Neural cell (in vitro differentiated cells): ENCODE results near the gene CCT8L2. TPM values are rescaled to one million over a fixed set of nuclear protein-coding genes. Genes with fewer than 3 reads are reported as not detected.
"Not testable (repeated sequence)": the region's sequence is repeated elsewhere in the genome, so short reads cannot be mapped to it uniquely, and the experiment has no call there.

Experiments used
- H2AFZ ChIP-seq: fragments of 200-600, 300-800 bp; sonication (generic), shearing (Covaris generic); 2 replicates; pipeline ENCODE4 v1.6.0; 2014; ENCODE audit warnings: low read depth, mild to moderate bottlenecking, antibody characterized with exemption, low read length, moderate library complexity
- H3F3A ChIP-seq: fragments of 200-600 bp; shearing (Covaris generic); 2 replicates; pipeline ENCODE4 v1.6.1; 2016; ENCODE audit warnings: mild to moderate bottlenecking, moderate library complexity, mixed read lengths, antibody characterized with exemption, low read length; ENCODE audit not compliant: insufficient read depth, poor library complexity, severe bottlenecking
- H3K27ac ChIP-seq: fragments of 200-600, 300-800 bp; sonication (generic), shearing (Covaris generic); 2 replicates; pipeline ENCODE4 v1.5.1; 2014; ENCODE audit warnings: mild to moderate bottlenecking, low read length, moderate library complexity
- H3K27me3 ChIP-seq: fragments of 300-800, 200-600 bp; sonication (generic), shearing (Covaris generic); 2 replicates; pipeline ENCODE4 v1.6.0; 2014; ENCODE audit warnings: mild to moderate bottlenecking, low read depth, low read length, moderate library complexity; ENCODE audit not compliant: insufficient read depth
- H3K36me3 ChIP-seq: fragments of 300-800, 200-600 bp; sonication (generic), shearing (Covaris generic); 2 replicates; pipeline ENCODE4 v1.5.1; 2014; ENCODE audit warnings: mild to moderate bottlenecking, antibody characterized with exemption, low read length, moderate library complexity; ENCODE audit not compliant: insufficient read depth
- H3K4me2 ChIP-seq: fragments of 300-800, 200-600 bp; sonication (generic), shearing (Covaris generic); 2 replicates; pipeline ENCODE4 v1.6.0; 2014; ENCODE audit warnings: mild to moderate bottlenecking, low read length
- H3K4me3 ChIP-seq: fragments of 300-800, 200-600 bp; sonication (generic), shearing (Covaris generic); 2 replicates; pipeline ENCODE4 v1.5.1; 2014; ENCODE audit warnings: mild to moderate bottlenecking, low read length, moderate library complexity
- H3K79me2 ChIP-seq: fragments of 200-600 bp; shearing (Covaris generic); replicated peaks from 2 replicates; pipeline ENCODE4 v1.6.0; 2014; ENCODE audit warnings: mild to moderate bottlenecking, low read length, moderate library complexity; ENCODE audit not compliant: insufficient read depth
- H3K9ac ChIP-seq: fragments of 300-800, 200-600 bp; sonication (generic), shearing (Covaris generic); 2 replicates; pipeline ENCODE4 v1.6.1; 2016; ENCODE audit warnings: mild to moderate bottlenecking, low read length, mixed read lengths
- H3K9me2 ChIP-seq: fragments of 200-600 bp; shearing (Covaris generic); 2 replicates; pipeline ENCODE4 v1.6.1; 2016; ENCODE audit warnings: mild to moderate bottlenecking, low read length, mixed read lengths; ENCODE audit not compliant: insufficient read depth
- H3K9me3 ChIP-seq: fragments of 200-600, 300-800 bp; sonication (generic), shearing (Covaris generic); 2 replicates; pipeline ENCODE4 v1.6.1; 2016; ENCODE audit warnings: mild to moderate bottlenecking, mixed run types, low read length, moderate library complexity, mixed read lengths
- H4K20me1 ChIP-seq: fragments of 200-600 bp; shearing (Covaris generic); 2 replicates; pipeline ENCODE4 v1.6.1; 2016; ENCODE audit warnings: mild to moderate bottlenecking, mixed run types; ENCODE audit not compliant: insufficient read depth
- CTCF ChIP-seq: fragments of 450-650 bp; IDR thresholded peaks from 2 replicates; pipeline ENCODE4 v1.5.1; 2014; ENCODE audit warnings: antibody characterized with exemption, mild to moderate bottlenecking, moderate library complexity; ENCODE audit not compliant: poor library complexity, severe bottlenecking
- EP300 ChIP-seq: fragments of 450-650 bp; conservative IDR thresholded peaks from 2 replicates; pipeline ENCODE4 v1.6.1; 2014; ENCODE audit warnings: antibody characterized with exemption, mild to moderate bottlenecking, moderate library complexity; ENCODE audit not compliant: poor library complexity, severe bottlenecking
- EZH2 ChIP-seq: fragments of 200-600, 300-800 bp; shearing (Covaris generic), sonication (generic); IDR thresholded peaks from 2 replicates; pipeline ENCODE4 v1.6.1; 2014; ENCODE audit warnings: antibody characterized with exemption, low read length, borderline replicate concordance, mild to moderate bottlenecking; ENCODE audit not compliant: insufficient read depth, poor library complexity, severe bottlenecking
- MXI1 ChIP-seq: fragments of 450-650 bp; conservative IDR thresholded peaks from 2 replicates; pipeline ENCODE4 v1.6.1; 2014; ENCODE audit warnings: antibody characterized with exemption, mild to moderate bottlenecking; ENCODE audit not compliant: poor library complexity, severe bottlenecking
- POLR2AphosphoS5 ChIP-seq: IDR thresholded peaks from 2 replicates; pipeline ENCODE4 v1.6.1; 2012
- RAD21 ChIP-seq: fragments of 450-650 bp; conservative IDR thresholded peaks from 2 replicates; pipeline ENCODE4 v1.6.1; 2014; ENCODE audit warnings: antibody characterized with exemption, mild to moderate bottlenecking, moderate library complexity
- REST ChIP-seq: IDR thresholded peaks from 2 replicates; pipeline ENCODE4 v1.6.1; 2012; ENCODE audit warnings: borderline replicate concordance
- SMC3 ChIP-seq: fragments of 450-650 bp; conservative IDR thresholded peaks from 2 replicates; pipeline ENCODE4 v1.6.1; 2014; ENCODE audit warnings: antibody characterized with exemption, mild to moderate bottlenecking, moderate library complexity; ENCODE audit not compliant: poor library complexity
- TAF1 ChIP-seq: IDR thresholded peaks from 2 replicates; pipeline ENCODE4 v1.6.1; 2012; ENCODE audit warnings: low read depth
- polyA plus RNA-seq: library from polyadenylated mRNA; depleted of rRNA; stranded (reverse); fragments of >200 nt; gene quantifications from 2 replicates; pipeline ENCODE4 v1.2.3, GENCODE V29; 2014

Gene CCT8L2
- polyA plus RNA-seq, 1 donor from 2014 or later = not detected

GRCh38 chr22:16615606-16616245, 23.1 kb upstream of the CCT8L2 start:
- H2AFZ ChIP-seq, H3K9me3 ChIP-seq, H3K36me3 ChIP-seq, H4K20me1 ChIP-seq, H3K27me3 ChIP-seq, H3K9me2 ChIP-seq, H3K4me2 ChIP-seq, H3K27ac ChIP-seq, H3K4me3 ChIP-seq, H3K9ac ChIP-seq, H3F3A ChIP-seq, H3K79me2 ChIP-seq: not testable (repeated sequence)

- Histone ChIP-seq H3K27me3 (no peaks in the 10 kb centered on the region), H3K36me3 (no peaks in the 10 kb centered on the region), H3K4me2 (no peak overlapping the region), H3K9me2 (no peaks in the 10 kb centered on the region), H3K9ac (no peak overlapping the region), H2AFZ (no peak overlapping the region), H3K4me3 (no peak overlapping the region), H3F3A (no peaks in the 10 kb centered on the region), H3K79me2 (no peaks in the 10 kb centered on the region), H3K27ac (no peak overlapping the region), H4K20me1 (no peaks in the 10 kb centered on the region), H3K9me3 (no peaks in the 10 kb centered on the region)
- TF ChIP-seq CTCF = no peak
- no peak for TF ChIP-seq TAF1
- no peak for TF ChIP-seq MXI1
- TF ChIP-seq RAD21 = no peak
- no peak for TF ChIP-seq EP300
- no peak for TF ChIP-seq EZH2
- TF ChIP-seq SMC3 = no peak
- TF ChIP-seq POLR2AphosphoS5 = no peak
Observed at GRCh38 chr22:16609548-16610261, 17.1 kb upstream of the CCT8L2 start.

- H3K27ac ChIP-seq = no peak overlapping the region
Observed at GRCh38 chr22:16608931-16609330, 16.3 kb upstream of the CCT8L2 start.

More at GRCh38 chr22:16608931-16609330, 16.3 kb upstream of the CCT8L2 start:
- no peak overlapping the region for H3K4me3 ChIP-seq
- H3F3A ChIP-seq = no peaks in the 10 kb centered on the region
- H3K4me2 ChIP-seq = no peak overlapping the region
- H3K79me2 ChIP-seq = no peaks in the 10 kb centered on the region
- no peak for TF ChIP-seq MXI1
- TF ChIP-seq TAF1 = no peak
- TF ChIP-seq EP300 = no peak
- no peak for TF ChIP-seq SMC3
- TF ChIP-seq EZH2 = no peak
- no peak for TF ChIP-seq RAD21
- no peak for TF ChIP-seq REST
- TF ChIP-seq CTCF = no peak
- TF ChIP-seq POLR2AphosphoS5 = no peak
- no peaks in the 10 kb centered on the region for H3K27me3 ChIP-seq
- no peaks in the 10 kb centered on the region for H4K20me1 ChIP-seq
- no peak overlapping the region for H3K9ac ChIP-seq
- H3K9me2 ChIP-seq = no peaks in the 10 kb centered on the region
- no peaks in the 10 kb centered on the region for H3K36me3 ChIP-seq
- H3K9me3 ChIP-seq = no peaks in the 10 kb centered on the region
- no peak overlapping the region for H2AFZ ChIP-seq
